Measurements from ENCODE around the gene CABYR. TPM values are rescaled to one million over a fixed set of nuclear protein-coding genes. Genes with fewer than 3 reads are reported as not detected.
"Not testable (repeated sequence)": the region's sequence is repeated elsewhere in the genome, so short reads cannot be mapped to it uniquely, and the experiment has no call there.

CABYR gene
- total RNA-seq, 1 donor from 2014 or later: 6.0 TPM

- DNase-seq (ENCODE audit: extremely low read depth, low read depth, low spot score): no peak
Measured at GRCh38 chr18:24127735-24128134, 11.1 kb upstream of the CABYR start.

- DNase-seq (ENCODE audit: extremely low read depth, low read depth, low spot score): no peak
Measured at GRCh38 chr18:24128700-24129099, 10.2 kb upstream of the CABYR start.

GRCh38 chr18:24130494-24130893, 8.4 kb upstream of the CABYR start:
- no peak for DNase-seq (ENCODE audit: extremely low read depth, low read depth, low spot score)

GRCh38 chr18:24136967-24137373, 1.9 kb upstream of the CABYR start:
- no peak for DNase-seq (ENCODE audit: extremely low read depth, low read depth, low spot score)

GRCh38 chr18:24138409-24138788, 463 bp upstream of the CABYR start:
- no peak for DNase-seq (ENCODE audit: extremely low read depth, low read depth, low spot score)

- no peak for DNase-seq (ENCODE audit: extremely low read depth, low read depth, low spot score)
Measured at GRCh38 chr18:24140697-24141096, 1.8 kb downstream of the CABYR start.

- DNase-seq (ENCODE audit: extremely low read depth, low read depth, low spot score): no peak
Measured at GRCh38 chr18:24142376-24142775, 3.5 kb downstream of the CABYR start.

GRCh38 chr18:24149591-24149990, 10.7 kb downstream of the CABYR start:
- DNase-seq (ENCODE audit: extremely low read depth, low read depth, low spot score): not testable (repeated sequence)

- DNase-seq (ENCODE audit: extremely low read depth, low read depth, low spot score): no peak
Measured at GRCh38 chr18:24153397-24153796, 14.5 kb downstream of the CABYR start.

GRCh38 chr18:24157855-24158254, 19.0 kb downstream of the CABYR start:
- no peak for DNase-seq (ENCODE audit: extremely low read depth, low read depth, low spot score)

GRCh38 chr18:24160086-24160485, 21.2 kb downstream of the CABYR start:
- DNase-seq (ENCODE audit: extremely low read depth, low read depth, low spot score): no peak

- DNase-seq (ENCODE audit: extremely low read depth, low read depth, low spot score): no peak
Measured at GRCh38 chr18:24161304-24161703, 22.4 kb downstream of the CABYR start.

GRCh38 chr18:24168496-24168895, 29.6 kb downstream of the CABYR start:
- DNase-seq (ENCODE audit: extremely low read depth, low read depth, low spot score): no peak

- no peak for DNase-seq (ENCODE audit: extremely low read depth, low read depth, low spot score)
Measured at GRCh38 chr18:24170360-24170759, 31.5 kb downstream of the CABYR start.

GRCh38 chr18:24173997-24174396, 35.1 kb downstream of the CABYR start:
- DNase-seq (ENCODE audit: extremely low read depth, low read depth, low spot score): no peak

- no peak for DNase-seq (ENCODE audit: extremely low read depth, low read depth, low spot score)
Measured at GRCh38 chr18:24176727-24177416, 38.0 kb downstream of the CABYR start.

GRCh38 chr18:24177499-24178133, 38.8 kb downstream of the CABYR start:
- DNase-seq (ENCODE audit: extremely low read depth, low read depth, low spot score): no peak

- DNase-seq (ENCODE audit: extremely low read depth, low read depth, low spot score): no peak
Measured at GRCh38 chr18:24180048-24180447, 41.2 kb downstream of the CABYR start.

GRCh38 chr18:24181806-24182205, 42.9 kb downstream of the CABYR start:
- no peak for DNase-seq (ENCODE audit: extremely low read depth, low read depth, low spot score)

GRCh38 chr18:24185805-24186204, 46.9 kb downstream of the CABYR start:
- no peak for DNase-seq (ENCODE audit: extremely low read depth, low read depth, low spot score)

GRCh38 chr18:24187049-24187448, 48.2 kb downstream of the CABYR start:
- no peak for DNase-seq (ENCODE audit: extremely low read depth, low read depth, low spot score)

GRCh38 chr18:24187689-24188088, 48.8 kb downstream of the CABYR start:
- no peak for DNase-seq (ENCODE audit: extremely low read depth, low read depth, low spot score)

GRCh38 chr18:24188120-24188519, 49.3 kb downstream of the CABYR start:
- DNase-seq (ENCODE audit: extremely low read depth, low read depth, low spot score): no peak

All from glomerular endothelial cell (primary cell).